ENCODE measurements around the gene MIB2.
"Not testable (repeated sequence)": the region's sequence is repeated elsewhere in the genome, so short reads cannot be mapped to it uniquely, and the experiment has no call there.

The MIB2 gene

GRCh38 chr1:1615256-1616044, at the start of gene MIB2:
Gene MIB2 (plus strand): TSS chr1:1615500. CDS start chr1:1623453, 7,953 bp downstream.
- DNase-seq: peak; percentile 86 to 87

GRCh38 chr1:1567152-1567875, 48.0 kb upstream of the MIB2 start:
- no peak for DNase-seq

DNA sequence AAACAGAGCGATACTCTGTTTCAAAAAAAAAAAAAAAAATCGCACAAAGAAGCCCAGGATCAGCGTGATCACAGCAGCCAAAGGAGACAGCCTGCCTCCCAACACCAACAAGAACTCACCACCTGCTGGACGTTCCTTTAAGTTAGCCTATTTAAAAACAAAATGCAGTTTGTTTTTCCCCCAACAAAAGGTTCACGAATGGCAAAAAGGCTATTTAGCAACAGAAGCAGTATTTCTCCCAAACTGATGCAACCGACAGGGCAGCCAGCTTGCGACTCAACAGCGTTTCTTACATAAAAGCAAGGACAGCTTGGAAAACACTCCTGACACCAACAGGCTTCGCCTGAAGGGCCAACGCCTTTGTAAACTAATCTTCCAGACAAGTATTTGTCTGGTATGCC, 47.4 kb upstream of the MIB2 start:
- DNase-seq: no peak

DNA sequence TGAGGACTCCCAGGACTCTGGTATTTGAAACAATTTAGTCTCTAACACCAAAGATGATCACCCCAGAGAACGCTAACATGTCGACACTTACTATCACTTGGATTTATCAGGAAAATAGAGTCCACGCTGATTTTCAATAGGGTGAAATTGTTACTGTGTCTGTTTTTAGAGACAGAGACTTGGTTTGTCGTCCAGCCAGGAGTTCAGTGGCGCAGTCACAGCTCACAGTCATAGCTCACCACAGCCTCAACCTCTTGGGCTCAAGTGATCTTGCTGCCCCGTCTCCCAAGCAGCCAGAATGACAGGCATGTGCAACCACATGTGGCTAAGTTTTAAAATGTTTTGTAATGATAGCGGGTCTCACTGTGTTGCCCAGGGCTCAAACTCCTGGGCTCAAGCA, 46.0 kb upstream of the MIB2 start:
- no peak for DNase-seq

GRCh38 chr1:1573843-1574720, 41.2 kb upstream of the MIB2 start:
- peak; percentile 51 to 53 for DNase-seq

GRCh38 chr1:1574721-1575537, 40.4 kb upstream of the MIB2 start, which contains the start of gene SSU72:
Gene SSU72 (minus strand): TSS chr1:1574863. CDS start chr1:1574557, 306 bp downstream.
- DNase-seq: peak; percentile 74 to 84

GRCh38 chr1:1577367-1578011, 37.8 kb upstream of the MIB2 start:
- DNase-seq: no peak

DNA sequence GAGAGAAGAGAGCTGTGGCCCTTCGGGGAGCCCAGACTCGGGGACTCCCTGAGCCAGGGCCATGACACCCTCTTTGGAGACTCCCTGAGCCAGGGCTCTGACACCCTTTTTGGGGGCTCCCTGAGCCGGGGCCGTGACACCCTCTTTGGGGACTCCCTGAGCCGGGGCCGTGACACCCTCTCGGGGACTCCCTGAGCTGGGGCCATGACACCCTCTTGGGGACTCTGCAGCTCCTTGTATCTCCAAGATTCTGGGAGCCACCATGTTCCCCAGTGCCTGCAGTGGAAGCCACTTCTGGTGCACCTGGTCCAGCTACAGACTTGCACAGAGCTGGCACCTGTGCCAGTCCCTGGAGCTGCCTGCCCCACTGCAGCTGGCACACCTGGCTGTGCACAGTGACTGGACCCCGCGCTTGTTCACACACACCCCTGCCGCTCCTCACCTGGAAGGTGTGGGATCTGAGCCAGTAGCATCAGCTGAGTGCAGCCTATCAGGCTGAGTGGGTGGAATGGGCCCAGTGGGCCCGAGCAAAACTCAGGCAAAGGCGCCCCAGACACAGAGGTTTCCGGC, 36.8 kb upstream of the MIB2 start:
- DNase-seq: no peak

- DNase-seq: no peak
Observed at GRCh38 chr1:1582585-1583346, 32.5 kb upstream of the MIB2 start.

DNA sequence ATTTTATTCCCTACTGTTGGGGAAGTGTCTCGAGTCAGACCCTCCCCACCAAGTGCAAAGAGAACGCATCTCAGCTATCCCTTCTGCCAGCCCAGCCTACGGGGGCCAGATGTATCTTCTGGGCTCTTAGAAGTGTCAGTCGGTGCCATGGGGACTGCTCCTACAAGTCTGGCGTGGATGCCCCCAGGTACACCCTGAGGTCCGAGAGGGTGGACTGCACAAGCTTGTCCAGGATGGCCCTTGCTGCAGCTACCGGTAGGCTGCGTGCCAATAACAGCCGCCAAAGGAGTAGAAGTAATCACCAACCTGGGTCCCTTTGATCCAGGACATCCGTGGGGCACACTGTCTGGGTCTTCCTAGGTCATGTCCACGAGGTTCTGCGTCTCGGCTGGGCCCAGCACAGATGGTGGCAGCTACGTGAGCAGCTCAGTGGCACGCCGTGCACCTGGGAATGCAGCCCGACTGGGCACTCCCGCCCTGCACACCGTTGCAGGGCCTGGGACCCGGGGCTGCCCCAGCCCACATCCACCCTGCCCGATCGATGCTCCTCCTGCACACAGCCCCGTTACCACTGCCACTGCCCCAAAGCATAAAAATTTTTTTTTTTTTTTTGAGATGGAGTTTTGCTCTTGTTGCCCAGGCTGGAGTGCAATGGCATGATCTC, 31.8 kb upstream of the MIB2 start:
- DNase-seq: no peak

- no peak for DNase-seq
Observed at GRCh38 chr1:1591452-1591851, 23.8 kb upstream of the MIB2 start.

- no peak for DNase-seq
Observed at GRCh38 chr1:1593834-1594601, 21.3 kb upstream of the MIB2 start.

DNA sequence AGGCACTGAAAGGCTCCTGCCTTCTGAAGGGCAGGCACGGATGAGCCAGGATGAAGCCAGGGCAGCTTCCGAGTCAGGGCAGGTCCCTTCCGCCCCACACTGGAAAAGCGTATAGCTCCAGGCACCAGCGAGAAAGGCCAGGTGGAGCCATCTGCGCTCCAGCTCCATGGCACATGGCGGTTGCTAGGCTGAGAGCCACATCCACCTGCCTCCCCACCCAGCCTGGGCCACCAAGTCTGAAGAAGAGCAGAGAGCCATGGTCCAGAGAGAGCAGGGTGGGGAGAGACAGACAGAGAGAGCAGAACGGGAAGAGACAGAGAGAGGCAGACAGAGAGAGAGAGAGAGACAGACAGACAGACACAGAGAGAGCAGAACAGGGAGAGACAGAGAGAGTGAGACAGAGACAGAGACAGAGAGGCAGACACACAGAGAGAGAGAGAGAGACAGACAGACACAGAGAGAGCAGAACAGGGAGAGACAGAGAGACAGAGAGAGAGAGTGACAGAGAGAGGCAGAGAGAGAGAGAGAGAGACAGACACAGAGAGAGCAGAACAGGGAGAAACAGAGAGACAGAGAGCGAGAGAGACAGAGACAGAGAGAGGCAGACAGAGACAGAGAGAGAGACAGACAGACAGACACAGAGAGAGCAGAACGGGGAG, 20.6 kb upstream of the MIB2 start:
- no peak for DNase-seq

- DNase-seq: not testable (repeated sequence)
Observed at GRCh38 chr1:1595341-1595740, 20.0 kb upstream of the MIB2 start.

- DNase-seq: no peak
Observed at GRCh38 chr1:1596493-1597274, 18.6 kb upstream of the MIB2 start.

- peak in 1 of 2 experiments; percentile 17 for DNase-seq
Observed at GRCh38 chr1:1597275-1597930, 17.9 kb upstream of the MIB2 start.

DNA sequence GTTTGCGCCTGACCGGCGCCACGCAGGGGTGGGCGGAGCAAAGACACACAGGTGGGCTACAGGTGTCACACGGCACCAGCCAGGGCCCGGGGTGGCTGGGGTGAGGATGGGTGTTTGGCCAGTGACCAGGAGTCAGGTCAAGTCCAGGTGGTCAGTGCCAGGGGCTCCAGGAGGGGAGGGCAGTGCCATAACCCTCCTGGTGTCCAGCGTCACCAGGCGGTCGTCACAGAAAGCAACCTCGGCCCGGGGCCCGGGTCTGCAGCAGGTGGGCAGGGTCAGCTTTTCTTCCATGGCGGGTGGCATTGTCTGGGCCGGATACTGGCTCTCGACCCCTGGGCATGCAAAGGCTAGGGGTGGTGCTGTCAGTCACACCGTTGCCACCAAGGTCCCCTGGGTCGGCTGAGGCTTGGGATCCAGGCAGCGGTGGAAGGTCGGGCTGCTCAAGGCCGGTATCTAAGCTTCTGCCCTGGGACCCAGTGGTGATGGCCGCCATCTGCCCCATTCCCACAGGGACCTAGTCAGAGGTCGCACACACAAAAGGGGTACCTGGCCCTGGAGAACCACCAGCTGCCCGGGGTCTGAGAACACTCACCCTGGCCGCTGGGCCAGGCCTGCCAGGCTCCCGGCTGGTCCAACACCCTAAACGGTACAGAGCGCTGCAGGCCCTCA, 17.1 kb upstream of the MIB2 start:
- no peak for DNase-seq

All from AML-193 (cell line).